Cardiac muscle cell (in vitro differentiated cells and primary cell): ENCODE results near the gene DGUOK. TPM values are rescaled to one million over a fixed set of nuclear protein-coding genes. Genes with fewer than 3 reads are reported as not detected.

Experiments used
- DNase-seq, 2 donors: peaks; one replicate each; pipeline versions ENCODE4 v3.0.0 to v3.0.0-alpha.2; 2010 to 2017; ENCODE audit warnings: low read depth in 1 of 2, low spot score in 1 of 2
- H3K27ac ChIP-seq: fragments of 200-600 bp; sonication (generic); 2 replicates; pipeline ENCODE4 v1.5.1; 2016
- H3K27me3 ChIP-seq: fragments of 200-600 bp; sonication (generic); 2 replicates; pipeline ENCODE4 v1.6.0; 2016; ENCODE audit warnings: control low read depth
- H3K36me3 ChIP-seq: fragments of 200-600 bp; sonication (generic); 2 replicates; pipeline ENCODE4 v1.5.1; 2016; ENCODE audit warnings: control low read depth
- H3K4me1 ChIP-seq: fragments of 200-600 bp; sonication (generic); 2 replicates; pipeline ENCODE4 v1.8.1; 2017; ENCODE audit warnings: low read depth, mild to moderate bottlenecking, mixed run types
- H3K4me3 ChIP-seq: fragments of 200-600 bp; sonication (generic); 2 replicates; pipeline ENCODE4 v1.5.1; 2016; ENCODE audit warnings: mild to moderate bottlenecking
- H3K9me3 ChIP-seq: fragments of 200-600 bp; sonication (generic); 2 replicates; pipeline ENCODE4 v1.5.1; 2017; ENCODE audit warnings: low read depth, mild to moderate bottlenecking, control low read depth
- polyA plus RNA-seq: library from polyadenylated mRNA; unstranded; fragments of >200 nt; fragmentation: Nextera tagmentation; extraction: Ambion mirVana; gene quantifications from 2 replicates; pipeline ENCODE4 v1.2.1, GENCODE V29; 2016
- total RNA-seq: library from RNA; depleted of rRNA; stranded (reverse); fragments of >200 nt; gene quantifications from 2 replicates; pipeline ENCODE4 v1.2.3, GENCODE V29; 2016
- TF ChIP-seq, protein P1 (sequence below): IDR thresholded peaks from 2 replicates; pipeline ENCODE4 v1.5.1; 2012; ENCODE audit warnings: low read depth, mild to moderate bottlenecking, low read length

Gene DGUOK
- total and polyA plus RNA-seq, 2 experiments from 2014 or later, result 51.9 to 127 TPM

DNA sequence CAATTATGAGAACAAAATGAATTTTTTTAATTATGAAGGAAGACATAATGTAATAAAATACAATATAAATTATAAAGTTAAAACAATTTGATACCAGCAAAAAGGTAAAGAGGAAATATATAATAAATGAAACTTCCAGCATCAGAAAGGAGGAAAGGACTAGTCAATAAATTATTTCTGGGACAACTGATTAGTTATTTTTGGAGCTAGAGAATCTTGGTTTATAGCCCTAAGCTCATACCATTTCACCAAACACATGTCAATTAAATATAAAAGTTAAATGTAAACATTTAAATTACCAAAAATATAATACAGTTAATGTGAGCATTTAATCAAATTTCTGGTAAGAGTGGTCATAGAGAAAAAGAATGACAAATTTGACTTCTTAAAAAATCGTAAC lies 21.7 kb upstream of the DGUOK start:
- no peaks in the 10 kb centered on the region for H3K9me3 ChIP-seq
- H3K4me1 ChIP-seq, result peaks cover 6% of the 10 kb centered on the region
- no peak overlapping the region for H3K27ac ChIP-seq
- H3K27me3 ChIP-seq, result no peaks in the 10 kb centered on the region
- DNase-seq, result no peak
- H3K4me3 ChIP-seq, result no peak overlapping the region
- TF ChIP-seq, protein P1, sequence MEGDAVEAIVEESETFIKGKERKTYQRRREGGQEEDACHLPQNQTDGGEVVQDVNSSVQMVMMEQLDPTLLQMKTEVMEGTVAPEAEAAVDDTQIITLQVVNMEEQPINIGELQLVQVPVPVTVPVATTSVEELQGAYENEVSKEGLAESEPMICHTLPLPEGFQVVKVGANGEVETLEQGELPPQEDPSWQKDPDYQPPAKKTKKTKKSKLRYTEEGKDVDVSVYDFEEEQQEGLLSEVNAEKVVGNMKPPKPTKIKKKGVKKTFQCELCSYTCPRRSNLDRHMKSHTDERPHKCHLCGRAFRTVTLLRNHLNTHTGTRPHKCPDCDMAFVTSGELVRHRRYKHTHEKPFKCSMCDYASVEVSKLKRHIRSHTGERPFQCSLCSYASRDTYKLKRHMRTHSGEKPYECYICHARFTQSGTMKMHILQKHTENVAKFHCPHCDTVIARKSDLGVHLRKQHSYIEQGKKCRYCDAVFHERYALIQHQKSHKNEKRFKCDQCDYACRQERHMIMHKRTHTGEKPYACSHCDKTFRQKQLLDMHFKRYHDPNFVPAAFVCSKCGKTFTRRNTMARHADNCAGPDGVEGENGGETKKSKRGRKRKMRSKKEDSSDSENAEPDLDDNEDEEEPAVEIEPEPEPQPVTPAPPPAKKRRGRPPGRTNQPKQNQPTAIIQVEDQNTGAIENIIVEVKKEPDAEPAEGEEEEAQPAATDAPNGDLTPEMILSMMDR, result no peak
- H3K36me3 ChIP-seq, result no peaks in the 10 kb centered on the region

DNA sequence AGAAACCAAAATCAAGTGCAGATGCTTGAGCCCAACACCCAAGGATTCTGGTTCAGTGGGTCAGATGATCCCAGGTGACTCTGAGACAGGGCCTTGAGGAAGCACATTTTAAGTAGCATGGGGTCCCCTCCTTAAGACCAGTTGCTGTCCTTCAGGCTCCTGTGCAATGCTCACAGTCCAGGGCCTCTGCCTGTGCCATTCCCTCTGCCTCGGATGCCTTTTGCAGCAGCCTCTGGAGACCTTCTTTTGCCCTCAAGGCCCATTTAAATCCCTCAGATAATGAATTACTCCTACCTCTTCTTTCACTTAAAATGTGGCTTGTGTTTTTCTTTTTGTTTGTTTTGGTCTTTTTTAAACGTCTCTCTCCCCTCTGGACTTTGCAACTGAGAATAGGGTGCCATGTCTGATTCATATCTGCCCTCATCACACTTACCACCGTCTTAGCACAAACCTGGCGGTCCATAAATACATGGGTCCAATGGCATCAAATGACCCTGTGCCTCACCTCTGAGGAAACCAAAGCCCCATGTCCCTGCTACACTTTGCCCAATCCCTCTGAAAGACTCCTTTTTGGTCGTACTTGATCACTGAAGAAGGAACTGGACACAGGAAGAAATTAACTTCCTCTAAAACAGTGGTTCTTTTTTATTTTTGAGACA lies 19.7 kb upstream of the DGUOK start:
- H3K27me3 ChIP-seq, result no peaks in the 10 kb centered on the region
- DNase-seq, result no peak
- H3K36me3 ChIP-seq, result no peaks in the 10 kb centered on the region
- H3K9me3 ChIP-seq, result no peaks in the 10 kb centered on the region
- TF ChIP-seq, protein P1, result no peak
- H3K27ac ChIP-seq, result no peak overlapping the region
- H3K4me1 ChIP-seq, result peaks cover 6% of the 10 kb centered on the region
- no peak overlapping the region for H3K4me3 ChIP-seq

DNA sequence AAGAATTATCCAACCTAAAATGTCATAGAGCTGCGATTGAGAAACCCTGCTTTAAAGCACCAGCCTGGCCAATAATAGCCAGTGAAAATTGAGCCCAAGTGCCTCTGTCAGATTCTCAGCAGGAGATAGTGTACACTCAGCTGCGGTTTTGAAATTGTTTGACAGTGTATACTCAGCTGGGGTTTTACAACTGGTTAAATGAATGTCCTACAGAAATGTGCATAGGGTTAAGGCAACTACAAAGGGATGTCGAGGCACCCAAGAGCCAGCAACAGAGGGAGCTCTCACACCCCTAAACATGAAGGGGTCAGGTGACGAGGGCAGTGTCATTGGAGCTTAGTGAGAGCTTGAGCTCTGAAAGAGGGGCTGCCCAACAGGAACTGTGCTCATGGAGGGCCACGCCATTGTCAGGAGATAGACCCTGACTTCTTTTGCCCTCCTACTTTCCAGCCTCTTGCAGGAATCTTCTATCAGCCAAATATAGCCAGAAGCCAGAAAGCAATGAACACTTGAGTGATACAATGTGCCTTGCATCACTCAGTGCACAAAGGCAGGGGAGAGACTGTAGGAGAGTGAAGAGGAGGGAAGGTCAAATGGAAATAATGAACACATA lies 18.7 kb upstream of the DGUOK start:
- H3K4me1 ChIP-seq, result peaks cover 6% of the 10 kb centered on the region
- H3K36me3 ChIP-seq, result no peaks in the 10 kb centered on the region
- no peaks in the 10 kb centered on the region for H3K9me3 ChIP-seq
- TF ChIP-seq, protein P1, result peak; percentile 34
- no peak overlapping the region for H3K4me3 ChIP-seq
- no peaks in the 10 kb centered on the region for H3K27me3 ChIP-seq
- peak overlapping the region; percentile 16 for H3K27ac ChIP-seq
- DNase-seq, result peak; percentile 37 to 46

DNA sequence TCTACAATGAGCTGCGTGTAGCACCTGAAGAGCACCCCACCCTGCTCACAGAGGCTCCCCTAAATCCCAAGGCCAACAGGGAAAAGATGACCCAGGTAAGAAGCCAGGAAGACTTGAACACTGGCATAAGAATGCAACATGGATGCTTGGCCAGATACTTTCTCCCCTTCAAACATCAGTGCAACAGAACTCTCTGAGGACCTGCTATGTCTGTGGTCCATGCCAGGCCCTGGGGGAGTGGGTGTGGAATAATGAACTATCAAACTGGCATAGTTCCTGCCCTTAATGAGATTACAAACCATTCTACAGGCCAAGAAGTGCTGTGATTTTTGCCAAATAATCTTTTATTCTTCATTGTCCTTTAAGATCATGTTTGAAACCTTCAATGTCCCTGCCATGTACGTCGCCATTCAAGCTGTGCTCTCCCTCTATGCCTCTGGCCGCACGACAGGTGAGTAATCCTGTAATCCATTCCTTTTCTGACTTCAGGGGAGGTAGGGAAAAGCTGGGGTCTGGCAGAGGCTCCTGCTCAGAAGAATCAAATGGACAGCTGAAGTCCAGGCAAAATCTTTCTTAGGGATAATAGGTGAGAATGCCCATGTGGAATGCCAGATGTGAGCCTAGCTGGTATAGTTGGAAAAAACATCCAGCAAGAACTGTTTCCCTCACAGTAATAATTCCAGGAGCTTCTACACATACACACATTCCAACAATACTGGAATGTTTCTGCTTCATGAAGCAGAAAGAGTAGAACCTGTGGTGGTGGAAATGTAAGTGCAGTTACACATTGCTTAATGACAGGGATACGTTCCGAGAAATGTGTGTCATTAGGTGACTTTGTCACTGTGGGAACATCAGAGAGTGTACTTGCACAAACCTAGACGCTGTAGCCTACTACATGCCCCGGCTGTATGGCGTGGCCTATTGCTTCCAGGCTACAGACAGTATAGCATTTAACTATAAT lies 17.7 kb upstream of the DGUOK start:
- H3K27ac ChIP-seq, result no peak overlapping the region
- H3K4me3 ChIP-seq, result no peak overlapping the region
- H3K4me1 ChIP-seq, result peaks cover 6% of the 10 kb centered on the region
- TF ChIP-seq, protein P1, result no peak
- DNase-seq, result no peak
- H3K36me3 ChIP-seq, result no peaks in the 10 kb centered on the region
- H3K9me3 ChIP-seq, result no peaks in the 10 kb centered on the region
- no peaks in the 10 kb centered on the region for H3K27me3 ChIP-seq

DNA sequence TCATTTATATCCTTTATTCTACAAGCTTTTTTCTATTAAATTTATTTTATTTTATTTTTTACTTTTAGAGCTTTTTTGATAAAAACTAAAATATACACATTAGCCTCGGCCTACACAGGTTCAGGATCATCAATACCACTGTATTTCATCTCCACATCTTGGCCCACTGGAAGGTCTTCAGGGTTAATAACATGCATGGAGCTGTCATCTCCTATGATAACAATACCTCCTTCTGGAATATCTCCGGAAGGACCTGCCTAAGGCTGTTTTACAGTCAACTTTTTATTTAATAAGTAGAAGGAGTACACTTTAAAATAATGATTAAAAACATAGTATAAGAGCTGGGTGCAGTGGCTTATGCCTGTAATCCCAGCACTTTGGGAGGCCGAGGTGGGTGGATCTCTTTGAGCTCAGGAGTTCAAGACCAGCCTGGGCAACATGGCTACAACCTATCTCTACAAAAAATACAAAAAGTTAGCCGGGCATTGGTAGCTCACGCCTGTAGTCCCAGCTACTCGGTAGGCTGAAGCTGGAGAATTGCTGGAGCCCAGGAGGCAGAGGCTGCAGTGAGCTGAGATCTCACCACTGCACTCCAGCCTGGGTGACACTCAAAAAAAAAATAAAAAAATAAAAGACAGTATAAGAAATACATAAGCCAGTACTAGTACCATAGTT lies 15.7 kb upstream of the DGUOK start:
- DNase-seq, result no peak
- no peak overlapping the region for H3K4me3 ChIP-seq
- TF ChIP-seq, protein P1, result no peak

More for the DNA sequence above, 15.7 kb upstream of the DGUOK start:
- Histone ChIP-seq H3K4me1 (peaks cover 6% of the 10 kb centered on the region), H3K27ac (no peak overlapping the region), H3K27me3 (no peaks in the 10 kb centered on the region), H3K9me3 (no peaks in the 10 kb centered on the region), H3K36me3 (no peaks in the 10 kb centered on the region)
